Gastroesophageal sphincter (tissue), 2 donors: Measurements from ENCODE around the gene CDH15.

ENCODE experiments used
- EP300 ChIP-seq: sonication (generic); formaldehyde crosslinking; IDR thresholded peaks from one replicate; pipeline ENCODE4 v1.6.1; 2017; ENCODE audit warnings: antibody characterized with exemption, mild to moderate bottlenecking
- POLR2A ChIP-seq, 2 donors: fragments of 450-650 bp; IDR thresholded peaks; one replicate each; pipeline ENCODE4 v1.6.1; 2017; ENCODE audit warnings: antibody characterized with exemption in 2 of 2, mild to moderate bottlenecking in 2 of 2, moderate library complexity in 1 of 2

- TF ChIP-seq POLR2A (IDR thresholded peaks at IDR 0.05) (no peak), EP300 (no peak)
Measured at GRCh38 chr16:89163297-89163696, 8.3 kb upstream of the CDH15 start.
